ENCODE measurements around the gene RAD52. TPM values are rescaled to one million over a fixed set of nuclear protein-coding genes. Genes with fewer than 3 reads are reported as not detected.

The RAD52 gene
- polyA plus RNA-seq, 2 of the 4 experiments (the other 2 are of a cell fraction): 12.9 to 29.6 TPM

- CTCF ChIA-PET: interaction anchor here (0.9 kb wide), 1 partner anchor 43 kb away, joined by 3 read pairs; the partner anchor contains the start of gene RAD52
- ATAC-seq (no peak), FAIRE-seq (no peak), DNase-seq (ENCODE audit: low read depth in 1 of 2, low spot score in 1 of 2) (no peak)
- TF ChIP-seq HOXA7 (CRISPR knock-in tag; IDR thresholded peaks at IDR 0.05): no peak
- TF ChIP-seq CEBPB (IDR thresholded peaks at IDR 0.05): no peak
- TF ChIP-seq JUNB (IDR thresholded peaks at IDR 0.05): no peak
- no peak for TF ChIP-seq ATOH8 (CRISPR knock-in tag; IDR thresholded peaks at IDR 0.05; ENCODE audit: low read depth)
- POLR2A ChIA-PET: interaction anchor here (3.0 kb wide), 1 partner anchor 43 kb away, joined by 20 read pairs; the partner anchor contains the start of gene RAD52
- no peak overlapping the region for H3K27ac ChIP-seq
- no peak overlapping the region; the same call in 2 of the 3 replicates for H3K4me3 ChIP-seq
- H3K4me1 ChIP-seq: peaks cover 43% of the 10 kb centered on the region
- H3K4me2 ChIP-seq: peak overlapping the region; percentile 98
- 83% methylated on average over 1 of the region's 1 CpG for WGBS (ENCODE audit: missing lambda C conversion rate)
- no peaks in the 10 kb centered on the region for H3K9me3 ChIP-seq
These were observed 43.2 kb upstream of the RAD52 start for GRCh38 chr12:992647-993046.

DNA sequence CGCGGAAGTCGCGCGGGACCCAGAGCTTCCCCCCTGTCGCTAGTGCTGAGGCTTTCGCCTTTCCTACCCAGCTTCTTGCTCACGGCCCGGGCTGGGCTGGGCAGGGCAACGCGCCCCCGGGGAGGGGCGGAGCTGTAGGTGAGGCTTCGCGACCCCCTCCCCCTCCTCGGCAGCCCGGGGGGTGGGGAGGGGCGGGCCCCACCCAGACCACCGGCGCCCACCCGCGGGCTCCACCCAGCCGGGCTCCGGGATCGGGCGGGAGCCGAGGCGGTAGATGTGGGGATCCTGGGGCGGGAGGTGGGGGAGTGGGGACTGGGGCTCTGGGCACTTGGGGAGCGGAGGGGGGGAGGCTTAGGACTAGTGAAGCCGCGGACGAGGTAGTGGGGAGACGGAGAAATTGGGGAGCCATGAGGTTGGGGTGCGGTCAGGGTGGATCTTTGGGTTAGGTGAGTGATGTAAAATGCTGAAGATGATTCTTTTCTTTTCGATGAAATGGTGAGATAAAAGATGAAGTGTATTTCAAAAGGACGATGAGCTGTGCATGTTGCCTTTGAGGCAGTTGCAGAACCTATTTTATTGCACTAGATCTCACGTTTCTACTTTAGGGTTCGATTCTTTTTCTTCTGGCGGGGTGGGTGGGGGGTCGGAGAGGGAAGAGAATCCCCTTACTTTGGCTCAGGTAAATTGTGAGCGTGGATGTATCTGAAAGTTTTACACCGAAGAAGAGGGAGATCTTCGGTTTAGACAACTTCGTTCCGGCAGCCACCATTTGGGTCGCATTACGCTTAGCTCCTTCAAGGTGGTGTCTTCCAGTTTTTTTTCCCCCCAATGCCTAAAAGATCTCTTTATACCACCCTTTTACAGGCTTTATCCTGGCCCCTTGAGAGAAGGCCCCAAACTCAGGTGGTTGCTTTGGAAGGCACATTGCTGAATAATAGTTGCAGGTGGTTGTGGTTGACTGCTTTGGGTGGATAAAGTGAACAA is 42.1 kb upstream of the RAD52 start:
- peak overlapping the region; percentile 96 to 98 for H3K27ac ChIP-seq
- FAIRE-seq: no peak
- POLR2A ChIA-PET: interaction anchor here (0.5 to 3.0 kb wide), 5 partner anchors 23 to 640 kb away, joined by 3 to 20 read pairs (median 3); partner anchors contain the start of gene RAD52

GRCh38 chr12:990661-991349 is 41.3 kb upstream of the RAD52 start, which contains the start of gene ERC1:
Gene ERC1, plus strand, starts transcription at chr12:991223. Its CDS starts 36,681 bp downstream, at chr12:1027904.
- peak; percentile 88 to 96 for DNase-seq (ENCODE audit: low read depth in 1 of 2, low spot score in 1 of 2)
- peak within 1 kb of the TSS; percentile 96 to 98 for H3K27ac ChIP-seq
- no peaks in the 10 kb centered on the region for H3K9me3 ChIP-seq
- WGBS (ENCODE audit: missing lambda C conversion rate): 0% methylated on average over 11 of the region's 87 CpGs
- H3K4me1 ChIP-seq: peaks cover 42% of the 10 kb centered on the region
- H3K4me3 ChIP-seq: peak within 1 kb of the TSS; percentile 93
- ChIA-PET POLR2A (interaction anchor here (1.0 to 3.0 kb wide), 3 partner anchors 42 to 592 kb away, joined by 5 to 20 read pairs (median 6); partner anchors contain the start of gene RAD52), CTCF (interaction anchor here (0.6 to 1.2 kb wide), 3 partner anchors 39 to 102 kb away, joined by 3 to 6 read pairs (median 3); no protein-coding TSS in a partner anchor)
- ATAC-seq: peak; percentile 87
- H3K4me2 ChIP-seq: peak within 1 kb of the TSS; percentile 98
- no peak for FAIRE-seq
- TF ChIP-seq POLR2A (IDR thresholded peaks at IDR 0.05; ENCODE audit: low read length) (peak; percentile 51), MAFK (IDR thresholded peaks at IDR 0.05; ENCODE audit: partially characterized antibody) (no peak), REST (IDR thresholded peaks at IDR 0.05) (peak; percentile 46), HES2 (IDR thresholded peaks at IDR 0.05) (no peak), CEBPB (IDR thresholded peaks at IDR 0.05) (no peak), RNF2 (IDR thresholded peaks at IDR 0.05; ENCODE audit: borderline replicate concordance, low read depth) (peak; percentile 67; the same call in 1 of the 2 replicates), ZNF302 (CRISPR knock-in tag; IDR thresholded peaks at IDR 0.05) (no peak), CHD2 (IDR thresholded peaks at IDR 0.05; ENCODE audit: low read length, partially characterized antibody) (peak; percentile 46), EHF (CRISPR knock-in tag; IDR thresholded peaks at IDR 0.05) (peak; percentile 72; the same call in 1 of the 2 replicates), BCL3 (IDR thresholded peaks at IDR 0.05) (peak; percentile 79), FOXS1 (CRISPR knock-in tag; IDR thresholded peaks at IDR 0.05) (no peak), JUN (IDR thresholded peaks at IDR 0.05) (peak; percentile 84 to 96), CBX8 (IDR thresholded peaks at IDR 0.05) (no peak)
- TF ChIP-seq, protein P1, sequence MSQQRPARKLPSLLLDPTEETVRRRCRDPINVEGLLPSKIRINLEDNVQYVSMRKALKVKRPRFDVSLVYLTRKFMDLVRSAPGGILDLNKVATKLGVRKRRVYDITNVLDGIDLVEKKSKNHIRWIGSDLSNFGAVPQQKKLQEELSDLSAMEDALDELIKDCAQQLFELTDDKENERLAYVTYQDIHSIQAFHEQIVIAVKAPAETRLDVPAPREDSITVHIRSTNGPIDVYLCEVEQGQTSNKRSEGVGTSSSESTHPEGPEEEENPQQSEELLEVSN (IDR thresholded peaks at IDR 0.05; ENCODE audit: borderline replicate concordance, low read depth): peak; percentile 86

More for the DNA sequence above, 42.1 kb upstream of the RAD52 start:
- H3K9me3 ChIP-seq: no peaks in the 10 kb centered on the region
- peak in 1 of 2 experiments; percentile 77 for DNase-seq (ENCODE audit: low read depth in 1 of 2, low spot score in 1 of 2)
- H3K4me2 ChIP-seq: peak overlapping the region; percentile 98
- H3K4me1 ChIP-seq: peaks cover 43% of the 10 kb centered on the region
- peak overlapping the region; percentile 93 for H3K4me3 ChIP-seq
- CTCF ChIA-PET: interaction anchor here (0.6 to 0.9 kb wide), 4 partner anchors 9 to 42 kb away, joined by 3 read pairs; partner anchors contain the start of gene RAD52
- TF ChIP-seq CHD2 (IDR thresholded peaks at IDR 0.05; ENCODE audit: low read length, partially characterized antibody) (no peak), MYC (IDR thresholded peaks at IDR 0.05; ENCODE audit: borderline replicate concordance, low read length) (no peak), NFE2L2 (conservative IDR thresholded peaks at IDR 0.05; ENCODE audit: low read length) (no peak), RFX5 (IDR thresholded peaks at IDR 0.05) (no peak), POLR2A (IDR thresholded peaks at IDR 0.05; ENCODE audit: low read length) (no peak), KDM1A (IDR thresholded peaks at IDR 0.05; ENCODE audit: low read depth) (no peak), FOSB (CRISPR knock-in tag; IDR thresholded peaks at IDR 0.05) (no peak), CBX8 (IDR thresholded peaks at IDR 0.05) (no peak)
- TF ChIP-seq, protein P2, sequence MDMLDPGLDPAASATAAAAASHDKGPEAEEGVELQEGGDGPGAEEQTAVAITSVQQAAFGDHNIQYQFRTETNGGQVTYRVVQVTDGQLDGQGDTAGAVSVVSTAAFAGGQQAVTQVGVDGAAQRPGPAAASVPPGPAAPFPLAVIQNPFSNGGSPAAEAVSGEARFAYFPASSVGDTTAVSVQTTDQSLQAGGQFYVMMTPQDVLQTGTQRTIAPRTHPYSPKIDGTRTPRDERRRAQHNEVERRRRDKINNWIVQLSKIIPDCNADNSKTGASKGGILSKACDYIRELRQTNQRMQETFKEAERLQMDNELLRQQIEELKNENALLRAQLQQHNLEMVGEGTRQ (IDR thresholded peaks at IDR 0.05): no peak
- ATAC-seq: peak; percentile 59 to 72
- WGBS (ENCODE audit: missing lambda C conversion rate): 17% methylated on average over 22 of the region's 48 CpGs
